H1 (cell line): ENCODE measurements around the gene EXOSC10. TPM values are rescaled to one million over a fixed set of nuclear protein-coding genes. Genes with fewer than 3 reads are reported as not detected.

Source experiments
- BRCA1 ChIP-seq: IDR thresholded peaks from 2 replicates; pipeline ENCODE4 v1.6.1; 2012; ENCODE audit warnings: low read depth, low read length, improper control_type of control experiment
- CHD2 ChIP-seq: IDR thresholded peaks from 2 replicates; pipeline ENCODE4 v1.6.1; 2012; ENCODE audit warnings: low read length, improper control_type of control experiment
- CTBP2 ChIP-seq: IDR thresholded peaks from 2 replicates; pipeline ENCODE4 v1.7.0; 2011; ENCODE audit warnings: borderline replicate concordance, mild to moderate bottlenecking, moderate library complexity, mixed read lengths, low read length; ENCODE audit not compliant: insufficient read depth, insufficient read length
- EZH2 ChIP-seq: fragments of 200-600 bp; sonication (generic); IDR thresholded peaks from 2 replicates; pipeline ENCODE4 v1.7.1; 2012; ENCODE audit warnings: low read depth, mild to moderate bottlenecking, moderate library complexity, low read length, inconsistent platforms; ENCODE audit not compliant: severe bottlenecking
- HDAC2 ChIP-seq, 2 experiments: fragments of 300-600 bp in 1 of 2; sonication (generic) in 1 of 2; IDR thresholded peaks; 2 replicates each; pipeline ENCODE4 v1.6.1; 2011 to 2012; ENCODE audit warnings: low read depth in 2 of 2, low read length in 2 of 2, mild to moderate bottlenecking in 2 of 2, moderate library complexity in 2 of 2, borderline replicate concordance in 1 of 2, inconsistent platforms in 1 of 2
- KDM5A ChIP-seq: fragments of 200-600 bp; IDR thresholded peaks from 2 replicates; pipeline ENCODE4 v1.7.1; 2012; ENCODE audit warnings: mild to moderate bottlenecking, low read length, inconsistent platforms, mixed read lengths
- MAFK ChIP-seq: IDR thresholded peaks from 2 replicates; pipeline ENCODE4 v1.6.1; 2012; ENCODE audit warnings: low read depth, mild to moderate bottlenecking, improper control_type of control experiment, low read length
- NANOG ChIP-seq: IDR thresholded peaks from 2 replicates; pipeline ENCODE4 v1.6.1; 2011; ENCODE audit warnings: low read length, low read depth, mild to moderate bottlenecking, inconsistent platforms; ENCODE audit not compliant: insufficient read depth, poor library complexity, severe bottlenecking
- NRF1 ChIP-seq: IDR thresholded peaks from 2 replicates; pipeline ENCODE4 v1.6.1; 2011; ENCODE audit warnings: mild to moderate bottlenecking, low read depth, low read length, improper control_type of control experiment
- POLR2A ChIP-seq, 2 experiments: IDR thresholded peaks; 1 replicate in 1 of 2; 2 replicates in 1 of 2; pipeline ENCODE4 v1.6.1; 2011; ENCODE audit warnings: low read depth in 2 of 2, low read length in 2 of 2, mild to moderate bottlenecking in 2 of 2; ENCODE audit errors: control extremely low read depth in 1 of 2
- RBBP5 ChIP-seq: IDR thresholded peaks from 2 replicates; pipeline ENCODE4 v1.7.1; 2012; ENCODE audit warnings: low read depth, mild to moderate bottlenecking, inconsistent platforms, low read length, moderate library complexity, borderline replicate concordance
- RNF2 ChIP-seq: fragments of 200-900, 300-1000 bp; sonication (generic); IDR thresholded peaks from 2 replicates; pipeline ENCODE4 v1.7.1; 2016; ENCODE audit warnings: borderline replicate concordance, low read depth, mild to moderate bottlenecking, antibody characterized with exemption, low read length; ENCODE audit not compliant: poor library complexity, severe bottlenecking; ENCODE audit errors: missing control alignments
- RXRA ChIP-seq: IDR thresholded peaks from 2 replicates; pipeline ENCODE4 v1.6.1; 2011; ENCODE audit warnings: low read depth, mild to moderate bottlenecking, low read length, moderate library complexity; ENCODE audit not compliant: insufficient read depth
- SAP30 ChIP-seq: fragments of 300-600 bp; sonication (generic); IDR thresholded peaks from 2 replicates; pipeline ENCODE4 v1.7.1; 2012; ENCODE audit warnings: low read length, moderate library complexity, mild to moderate bottlenecking, inconsistent platforms; ENCODE audit not compliant: insufficient read depth, insufficient replicate concordance
- SIRT6 ChIP-seq: IDR thresholded peaks from one replicate; pipeline ENCODE4 v1.7.1; 2012; ENCODE audit warnings: low read length, inconsistent platforms
- SP1 ChIP-seq: IDR thresholded peaks from 2 replicates; pipeline ENCODE4 v1.6.1; 2011; ENCODE audit warnings: low read depth, low read length
- SRF ChIP-seq: IDR thresholded peaks from 2 replicates; pipeline ENCODE4 v1.6.1; 2011; ENCODE audit warnings: mild to moderate bottlenecking, low read depth, low read length, moderate library complexity
- TAF7 ChIP-seq: optimal IDR thresholded peaks from 2 replicates; pipeline ENCODE3; 2011; ENCODE audit warnings: low read depth, mild to moderate bottlenecking, inconsistent platforms, low read length, moderate library complexity, borderline replicate concordance
- polyA plus RNA-seq, 7 experiments: library from polyadenylated mRNA; depleted of rRNA in 3 of 7; stranded (reverse) in 5 of 7; unstranded in 2 of 7; fragments of >200 nt in 5 of 7; fragments of 200-250 nt in 2 of 7; gene quantifications; 1 replicate in 5 of 7; 2 replicates in 1 of 7; 4 replicates in 1 of 7; pipeline versions ENCODE4 v1.2.1 to v1.2.3, GENCODE V29; 2011 to 2013; ENCODE audit warnings: missing spikeins in 2 of 7, mixed read lengths in 2 of 7
- total RNA-seq: library from RNA; stranded (reverse); fragmentation: NEBNext Ultra II Directional; extraction: Animal tissue kit (Norgen Biotek cat#: 25700); gene quantifications from 2 replicates; pipeline ENCODE4 v1.2.1, GENCODE V29; 2021
- TF ChIP-seq, protein P1 (sequence below): IDR thresholded peaks from 2 replicates; pipeline ENCODE4 v1.6.1; 2012; ENCODE audit warnings: inconsistent platforms

Gene EXOSC10
- total and polyA plus RNA-seq, 2 of the 8 experiments (the other 6 are each of a cell fraction or from before 2014, with no cell fraction given), result 57.9 to 86.1 TPM

DNA sequence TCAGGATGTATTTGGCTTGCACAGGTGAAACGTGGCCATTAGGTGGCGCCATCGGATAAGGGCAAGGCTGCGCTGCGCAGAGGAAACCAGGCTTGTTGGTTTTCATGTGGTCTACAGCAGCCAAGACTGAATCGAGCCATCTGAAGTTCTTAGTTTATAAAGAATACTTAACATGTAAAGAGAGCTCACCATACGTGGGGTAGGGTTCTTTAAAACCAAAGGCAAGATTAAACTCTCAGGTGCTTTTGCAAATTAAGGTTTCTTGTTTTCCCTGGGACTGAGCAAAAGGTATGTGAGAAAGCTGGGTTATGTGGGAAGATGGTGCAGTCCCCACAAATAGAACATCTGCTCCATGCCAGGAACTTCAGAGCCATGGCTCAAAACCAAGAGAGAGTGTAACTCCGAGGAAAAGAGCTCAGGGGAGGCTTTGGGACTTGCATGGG is 61.9 kb downstream of the EXOSC10 start (continued):
- TF ChIP-seq, protein P1, sequence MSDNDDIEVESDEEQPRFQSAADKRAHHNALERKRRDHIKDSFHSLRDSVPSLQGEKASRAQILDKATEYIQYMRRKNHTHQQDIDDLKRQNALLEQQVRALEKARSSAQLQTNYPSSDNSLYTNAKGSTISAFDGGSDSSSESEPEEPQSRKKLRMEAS, result 0 out of 2 replicates have a peak, but pooled peaks have one; percentile 31
- 0 out of 2 replicates have a peak, but pooled peaks have one; percentile 10 for TF ChIP-seq BRCA1
- TF ChIP-seq POLR2A (IDR thresholded peaks at IDR 0.05; ENCODE audit: control extremely low read depth in 1 of 2, low read depth in 2 of 2, low read length in 2 of 2), result no peak
- TF ChIP-seq KDM5A, result no peak
- TF ChIP-seq CHD2, result no peak
- TF ChIP-seq SAP30, result no peak
- TF ChIP-seq TAF7, result no peak
- no peak for TF ChIP-seq RNF2
- no peak for TF ChIP-seq MAFK
- TF ChIP-seq EZH2, result no peak
- TF ChIP-seq SRF, result no peak
- no peak for TF ChIP-seq NANOG
- no peak; the same call in 1 of the 2 replicates for TF ChIP-seq NRF1
- TF ChIP-seq SIRT6, result no peak
- no peak for TF ChIP-seq HDAC2 (IDR thresholded peaks at IDR 0.05; ENCODE audit: borderline replicate concordance in 1 of 2, low read depth in 2 of 2, low read length in 2 of 2)
- TF ChIP-seq SP1, result no peak
- TF ChIP-seq CTBP2, result no peak
- no peak for TF ChIP-seq RBBP5
- TF ChIP-seq RXRA, result no peak
